ENCODE data around the gene BCOR.

DNA sequence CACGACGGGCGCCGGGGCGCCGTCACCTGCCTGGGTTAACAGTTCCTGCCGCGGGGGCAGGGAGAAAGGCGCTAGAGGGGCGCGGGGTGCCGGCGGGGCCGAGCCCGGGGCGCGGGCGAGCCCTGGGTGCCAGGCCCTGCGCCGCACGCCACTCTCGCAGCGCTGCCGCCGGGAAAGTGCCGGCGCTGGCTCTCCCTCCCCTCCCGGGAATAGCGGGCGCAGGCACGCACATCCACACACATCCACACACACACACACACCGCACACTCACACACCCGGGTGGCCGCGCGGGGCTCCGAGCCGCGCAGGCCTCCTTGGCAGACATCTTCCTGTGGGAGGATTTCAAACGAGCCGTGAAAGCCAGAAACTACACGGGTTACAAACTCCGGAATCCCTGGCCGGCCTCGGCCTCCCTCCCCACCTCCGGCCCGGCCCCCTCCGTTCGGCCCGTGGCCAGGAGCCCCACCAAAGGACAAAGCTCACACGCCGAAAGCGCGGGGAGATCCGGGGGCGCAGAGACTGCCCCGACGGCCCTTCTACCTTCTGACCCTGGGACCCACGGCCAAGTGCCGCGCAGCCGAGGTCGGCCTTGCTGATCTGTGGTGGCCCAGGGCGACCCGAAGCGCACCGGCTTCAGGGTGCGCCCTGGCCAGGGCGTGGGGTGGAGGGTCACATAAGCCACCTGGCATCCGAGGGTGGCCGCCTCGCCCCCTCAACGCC is 92.3 kb downstream of the BCOR start:
- TF ChIP-seq, protein P1, sequence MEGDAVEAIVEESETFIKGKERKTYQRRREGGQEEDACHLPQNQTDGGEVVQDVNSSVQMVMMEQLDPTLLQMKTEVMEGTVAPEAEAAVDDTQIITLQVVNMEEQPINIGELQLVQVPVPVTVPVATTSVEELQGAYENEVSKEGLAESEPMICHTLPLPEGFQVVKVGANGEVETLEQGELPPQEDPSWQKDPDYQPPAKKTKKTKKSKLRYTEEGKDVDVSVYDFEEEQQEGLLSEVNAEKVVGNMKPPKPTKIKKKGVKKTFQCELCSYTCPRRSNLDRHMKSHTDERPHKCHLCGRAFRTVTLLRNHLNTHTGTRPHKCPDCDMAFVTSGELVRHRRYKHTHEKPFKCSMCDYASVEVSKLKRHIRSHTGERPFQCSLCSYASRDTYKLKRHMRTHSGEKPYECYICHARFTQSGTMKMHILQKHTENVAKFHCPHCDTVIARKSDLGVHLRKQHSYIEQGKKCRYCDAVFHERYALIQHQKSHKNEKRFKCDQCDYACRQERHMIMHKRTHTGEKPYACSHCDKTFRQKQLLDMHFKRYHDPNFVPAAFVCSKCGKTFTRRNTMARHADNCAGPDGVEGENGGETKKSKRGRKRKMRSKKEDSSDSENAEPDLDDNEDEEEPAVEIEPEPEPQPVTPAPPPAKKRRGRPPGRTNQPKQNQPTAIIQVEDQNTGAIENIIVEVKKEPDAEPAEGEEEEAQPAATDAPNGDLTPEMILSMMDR (IDR thresholded peaks at IDR 0.05; ENCODE audit: control extremely low read depth in 1 of 3, insufficient read depth in 1 of 3, low read depth in 1 of 3, low read length in 3 of 3), result no peak
- no peak for TF ChIP-seq EP300 (IDR thresholded peaks at IDR 0.05; ENCODE audit: borderline replicate concordance in 1 of 2, low read depth in 2 of 2, low read length in 2 of 2)
- TF ChIP-seq SRF (IDR thresholded peaks at IDR 0.05; ENCODE audit: low read depth, low read length), result no peak
- peak; percentile 65 for TF ChIP-seq EZH2 (IDR thresholded peaks at IDR 0.05; ENCODE audit: low read depth, low read length, severe bottlenecking)
- no peak for TF ChIP-seq SIN3A (conservative IDR thresholded peaks at IDR 0.05 in 1 of 2, IDR thresholded peaks at IDR 0.05 in 1 of 2; ENCODE audit: low read depth in 1 of 2, low read length in 2 of 2)
- TF ChIP-seq TEAD4 (IDR thresholded peaks at IDR 0.05; ENCODE audit: low read depth, low read length), result no peak
- TF ChIP-seq POLR2A (IDR thresholded peaks at IDR 0.05; ENCODE audit: control extremely low read depth in 1 of 2, low read depth in 2 of 2, low read length in 2 of 2), result no peak
- no peak for TF ChIP-seq BRCA1 (IDR thresholded peaks at IDR 0.05; ENCODE audit: low read depth, low read length)
- no peak for TF ChIP-seq MAFK (IDR thresholded peaks at IDR 0.05; ENCODE audit: low read depth, low read length)
- TF ChIP-seq, protein P2, sequence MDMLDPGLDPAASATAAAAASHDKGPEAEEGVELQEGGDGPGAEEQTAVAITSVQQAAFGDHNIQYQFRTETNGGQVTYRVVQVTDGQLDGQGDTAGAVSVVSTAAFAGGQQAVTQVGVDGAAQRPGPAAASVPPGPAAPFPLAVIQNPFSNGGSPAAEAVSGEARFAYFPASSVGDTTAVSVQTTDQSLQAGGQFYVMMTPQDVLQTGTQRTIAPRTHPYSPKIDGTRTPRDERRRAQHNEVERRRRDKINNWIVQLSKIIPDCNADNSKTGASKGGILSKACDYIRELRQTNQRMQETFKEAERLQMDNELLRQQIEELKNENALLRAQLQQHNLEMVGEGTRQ (IDR thresholded peaks at IDR 0.05; ENCODE audit: low read length), result no peak
- TF ChIP-seq CBX8 (IDR thresholded peaks at IDR 0.05; ENCODE audit: borderline replicate concordance, low read depth, low read length), result no peak
- TF ChIP-seq, protein P3, sequence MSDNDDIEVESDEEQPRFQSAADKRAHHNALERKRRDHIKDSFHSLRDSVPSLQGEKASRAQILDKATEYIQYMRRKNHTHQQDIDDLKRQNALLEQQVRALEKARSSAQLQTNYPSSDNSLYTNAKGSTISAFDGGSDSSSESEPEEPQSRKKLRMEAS (IDR thresholded peaks at IDR 0.05), result no peak
- TF ChIP-seq POLR2AphosphoS5 (IDR thresholded peaks at IDR 0.05; ENCODE audit: low read depth, low read length), result no peak

Data from H1 (cell line).